22Rv1 (cell line): Measurements from ENCODE around the gene NUP98.

ENCODE experiments used
- H3K27ac ChIP-seq: fragments of 450-650 bp; 2 replicates; pipeline ENCODE4 v1.5.1; 2017
- CTCF ChIP-seq: fragments of 450-650 bp; IDR thresholded peaks from 2 replicates; pipeline ENCODE4 v1.5.1; 2017; ENCODE audit warnings: mild to moderate bottlenecking
- ZFX ChIP-seq: fragments of 450-650 bp; IDR thresholded peaks from 2 replicates; pipeline ENCODE4 v1.6.1; 2017; ENCODE audit warnings: antibody characterized with exemption, borderline replicate concordance

The NUP98 gene

DNA sequence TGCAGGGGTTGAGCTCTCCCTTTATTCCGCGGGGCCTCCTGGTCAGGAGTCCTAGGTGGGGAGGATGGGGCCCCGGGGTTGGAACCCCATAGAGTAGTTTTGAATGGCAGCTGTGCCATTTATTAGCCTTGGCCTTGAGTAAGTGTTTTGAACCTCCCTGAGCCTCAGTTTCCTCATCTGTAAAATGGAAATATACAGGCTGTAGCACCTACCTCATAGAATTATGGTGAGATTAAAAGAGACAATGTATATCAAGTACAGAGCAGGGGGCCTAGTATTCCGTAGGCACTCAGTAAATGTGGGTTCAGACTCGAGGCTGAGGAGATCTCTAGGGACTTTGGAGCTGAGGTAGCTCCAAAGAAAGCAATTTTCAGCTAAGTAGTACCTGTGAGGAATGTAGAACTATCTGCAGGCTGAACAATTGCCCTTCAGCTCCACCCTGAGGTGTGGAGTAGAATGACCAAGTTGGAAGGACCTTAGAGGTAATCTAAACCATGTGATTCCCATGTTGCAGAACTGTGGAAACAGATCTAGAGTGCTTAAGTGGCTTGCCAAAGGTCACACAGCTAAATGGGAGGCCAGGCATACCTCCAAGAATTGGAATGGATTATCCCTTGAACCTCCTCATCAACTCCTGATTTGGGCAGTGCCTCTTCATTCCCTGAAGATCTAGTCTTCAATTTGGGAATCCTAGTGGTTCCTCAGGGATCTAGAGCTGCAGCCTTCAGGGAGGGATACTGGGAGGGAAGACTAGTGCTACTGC, 11.7 kb upstream of the NUP98 start:
- H3K27ac ChIP-seq = peak overlapping the region; percentile 77
- TF ChIP-seq CTCF (peak; percentile 69), ZFX (no peak)

- TF ChIP-seq CTCF (peak; percentile 84), ZFX (no peak)
- peak within 1 kb of the TSS; percentile 77 for H3K27ac ChIP-seq
Observed at GRCh38 chr11:3807909-3808860, 10.8 kb upstream of the NUP98 start, which contains the start of gene PGAP2. PGAP2 (plus strand) TSS chr11:3808560; CDS start chr11:3811260, 2,700 bp downstream.

GRCh38 chr11:3803726-3804495, 6.6 kb upstream of the NUP98 start:
- no peak overlapping the region for H3K27ac ChIP-seq

GRCh38 chr11:3802011-3802790, 4.8 kb upstream of the NUP98 start:
- no peak overlapping the region for H3K27ac ChIP-seq
- TF ChIP-seq ZFX = no peak

More at GRCh38 chr11:3803726-3804495, 6.6 kb upstream of the NUP98 start:
- TF ChIP-seq CTCF = no peak
- no peak for TF ChIP-seq ZFX

DNA sequence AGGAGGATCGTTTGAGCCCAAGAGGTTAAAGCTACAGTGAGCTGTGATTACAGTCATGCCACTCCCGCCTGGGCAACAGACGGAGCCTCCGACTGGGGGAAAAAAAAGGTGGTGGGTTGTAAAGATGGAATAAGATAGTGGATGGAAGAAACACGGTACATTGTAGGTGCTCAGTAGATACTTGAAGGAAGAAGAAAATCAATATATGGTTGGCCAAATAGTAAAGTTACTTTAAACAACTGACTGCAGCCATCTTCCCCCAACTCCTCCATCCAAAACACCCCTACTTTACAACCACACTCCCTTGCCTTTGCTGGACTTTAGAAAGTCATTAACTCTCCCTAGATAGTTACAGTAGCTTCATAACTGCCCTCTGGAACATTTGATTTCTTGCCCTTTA, 2.5 kb upstream of the NUP98 start:
- H3K27ac ChIP-seq = no peak overlapping the region
- no peak for TF ChIP-seq CTCF
- no peak for TF ChIP-seq ZFX

DNA sequence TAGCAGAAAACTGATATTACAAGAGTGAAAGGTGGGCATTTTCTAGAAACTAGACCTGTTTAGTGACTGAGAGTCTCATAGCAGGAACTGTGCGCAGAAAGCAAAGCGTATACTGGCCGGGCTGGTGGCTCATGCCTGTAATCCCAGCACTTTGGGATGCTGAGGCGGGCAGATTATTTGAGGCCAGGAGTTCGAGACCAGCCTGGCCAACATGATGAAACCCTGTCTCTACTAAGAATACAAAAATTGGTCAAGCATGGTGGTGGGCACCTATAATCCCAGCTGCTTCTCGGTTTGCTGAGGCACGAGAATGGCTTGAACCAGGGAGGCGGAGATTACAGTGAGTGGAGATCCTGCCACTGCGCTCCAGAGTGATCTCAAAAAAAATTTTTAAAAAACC, 1.8 kb upstream of the NUP98 start:
- H3K27ac ChIP-seq = peak overlapping the region; percentile 90
- TF ChIP-seq ZFX (no peak), CTCF (no peak)

- no peak for TF ChIP-seq ZFX
- H3K27ac ChIP-seq = peak overlapping the region; percentile 90
Observed at GRCh38 chr11:3796801-3797328, 489 bp downstream of the NUP98 start.
